GM12872 (cell line): ENCODE results near the gene PLAGL1.

Experiments used
- TF ChIP-seq, protein P1 (sequence below): IDR thresholded peaks from 3 replicates; pipeline ENCODE4 v1.5.1; 2011; ENCODE audit warnings: low read depth, mild to moderate bottlenecking, low read length, moderate library complexity; ENCODE audit not compliant: insufficient read depth

PLAGL1 gene

DNA sequence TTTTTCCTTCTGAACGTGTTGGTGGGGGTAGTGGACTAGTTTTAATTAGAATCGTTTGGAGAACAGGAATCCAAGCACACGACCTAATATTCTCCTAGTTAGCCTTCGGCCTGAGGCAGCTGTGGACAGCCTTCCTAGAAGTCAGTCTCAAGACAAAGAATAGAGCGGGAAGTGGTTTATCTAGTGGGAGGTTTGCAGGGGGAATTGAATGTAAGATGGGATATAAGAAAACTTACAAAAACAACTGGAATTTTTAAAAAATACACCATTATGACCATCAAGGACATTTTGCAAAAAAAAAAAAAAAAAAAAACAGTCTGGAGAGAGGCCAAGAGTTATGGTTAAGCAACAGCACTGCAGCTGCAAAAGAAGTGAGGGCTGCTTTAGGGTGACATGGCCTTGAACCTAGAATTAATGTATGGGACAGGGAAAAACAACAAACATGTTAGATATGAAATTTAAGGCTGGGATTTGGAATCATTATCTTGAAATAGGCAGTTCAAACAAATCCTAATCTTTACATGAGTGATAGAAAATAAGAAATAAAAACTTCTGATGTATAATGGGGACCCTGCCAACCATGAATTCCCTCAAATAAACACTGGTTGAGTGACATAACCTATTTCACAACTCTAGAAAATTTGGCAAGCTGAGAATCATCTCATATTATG is 40.2 kb downstream of the PLAGL1 start:
- TF ChIP-seq, protein P1, sequence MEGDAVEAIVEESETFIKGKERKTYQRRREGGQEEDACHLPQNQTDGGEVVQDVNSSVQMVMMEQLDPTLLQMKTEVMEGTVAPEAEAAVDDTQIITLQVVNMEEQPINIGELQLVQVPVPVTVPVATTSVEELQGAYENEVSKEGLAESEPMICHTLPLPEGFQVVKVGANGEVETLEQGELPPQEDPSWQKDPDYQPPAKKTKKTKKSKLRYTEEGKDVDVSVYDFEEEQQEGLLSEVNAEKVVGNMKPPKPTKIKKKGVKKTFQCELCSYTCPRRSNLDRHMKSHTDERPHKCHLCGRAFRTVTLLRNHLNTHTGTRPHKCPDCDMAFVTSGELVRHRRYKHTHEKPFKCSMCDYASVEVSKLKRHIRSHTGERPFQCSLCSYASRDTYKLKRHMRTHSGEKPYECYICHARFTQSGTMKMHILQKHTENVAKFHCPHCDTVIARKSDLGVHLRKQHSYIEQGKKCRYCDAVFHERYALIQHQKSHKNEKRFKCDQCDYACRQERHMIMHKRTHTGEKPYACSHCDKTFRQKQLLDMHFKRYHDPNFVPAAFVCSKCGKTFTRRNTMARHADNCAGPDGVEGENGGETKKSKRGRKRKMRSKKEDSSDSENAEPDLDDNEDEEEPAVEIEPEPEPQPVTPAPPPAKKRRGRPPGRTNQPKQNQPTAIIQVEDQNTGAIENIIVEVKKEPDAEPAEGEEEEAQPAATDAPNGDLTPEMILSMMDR = no peak

DNA sequence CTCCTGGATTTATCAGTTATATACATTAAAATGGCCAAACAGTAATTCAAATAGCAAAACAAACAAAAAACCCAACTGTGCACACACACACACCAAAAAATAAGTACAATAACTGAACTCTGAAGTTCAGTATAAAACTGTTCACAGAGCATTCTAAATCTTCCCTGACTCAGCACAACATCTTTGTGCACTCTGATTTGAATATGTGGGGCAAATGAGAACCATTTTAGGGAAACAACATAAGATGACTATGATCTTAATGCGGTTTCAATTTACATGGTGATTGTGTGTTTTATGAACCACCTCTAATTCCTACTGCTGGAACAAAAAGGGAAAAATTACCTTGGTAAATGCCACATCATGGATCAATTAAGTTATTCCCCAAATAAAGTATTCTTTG is 41.7 kb downstream of the PLAGL1 start:
- TF ChIP-seq, protein P1 = no peak

DNA sequence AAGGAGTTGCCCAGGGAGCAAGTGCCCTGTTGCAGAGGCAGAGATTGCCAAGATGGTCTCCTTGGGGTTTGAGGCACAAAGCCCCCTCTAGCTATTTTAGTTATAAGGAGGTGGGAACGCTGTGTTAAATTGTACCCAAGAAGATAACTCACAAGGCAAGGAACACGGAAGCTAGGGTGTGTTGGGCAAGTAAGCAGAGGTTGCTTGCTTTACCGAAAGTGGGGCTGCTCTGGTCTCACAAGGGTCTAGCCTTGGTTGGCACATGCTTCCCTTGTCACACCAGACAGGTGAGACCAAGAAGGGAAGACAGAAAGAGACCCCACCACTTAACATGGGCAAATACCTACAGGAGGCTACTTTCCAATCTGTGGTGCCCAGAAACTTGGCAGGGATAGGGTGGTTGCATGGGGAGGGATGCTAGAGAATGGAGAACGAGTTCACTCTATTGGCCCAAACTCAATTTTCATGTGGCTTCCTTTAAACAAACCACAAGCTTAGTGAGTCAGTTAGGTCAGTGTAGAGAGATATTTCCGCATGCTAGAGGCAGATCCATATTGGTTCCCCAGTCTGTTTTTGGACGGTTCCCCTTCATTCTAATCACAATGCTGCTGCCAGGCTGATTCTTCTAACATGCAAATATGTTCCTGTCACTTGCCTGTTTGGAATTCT is 42.4 kb downstream of the PLAGL1 start:
- TF ChIP-seq, protein P1 = no peak

DNA sequence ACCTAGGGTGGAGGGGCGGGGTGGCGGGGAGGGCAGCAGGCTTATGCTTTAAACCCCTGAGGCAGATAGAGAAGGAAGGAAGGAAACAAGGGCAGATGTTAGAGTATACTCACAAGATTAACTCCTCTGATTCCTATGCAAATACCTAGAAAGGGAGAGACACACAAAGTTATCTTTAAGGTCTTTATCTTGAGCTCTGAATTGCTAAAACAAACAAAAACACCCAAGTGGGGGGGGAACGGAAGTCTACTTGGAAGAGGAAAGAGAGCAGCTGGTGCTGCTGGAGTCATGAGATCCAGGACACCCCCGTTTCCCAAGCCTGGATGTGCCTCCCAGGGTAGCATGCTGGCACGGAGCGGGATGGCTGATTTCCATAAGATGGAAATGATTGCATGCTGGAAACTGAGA is 43.4 kb downstream of the PLAGL1 start:
- TF ChIP-seq, protein P1 = no peak

DNA sequence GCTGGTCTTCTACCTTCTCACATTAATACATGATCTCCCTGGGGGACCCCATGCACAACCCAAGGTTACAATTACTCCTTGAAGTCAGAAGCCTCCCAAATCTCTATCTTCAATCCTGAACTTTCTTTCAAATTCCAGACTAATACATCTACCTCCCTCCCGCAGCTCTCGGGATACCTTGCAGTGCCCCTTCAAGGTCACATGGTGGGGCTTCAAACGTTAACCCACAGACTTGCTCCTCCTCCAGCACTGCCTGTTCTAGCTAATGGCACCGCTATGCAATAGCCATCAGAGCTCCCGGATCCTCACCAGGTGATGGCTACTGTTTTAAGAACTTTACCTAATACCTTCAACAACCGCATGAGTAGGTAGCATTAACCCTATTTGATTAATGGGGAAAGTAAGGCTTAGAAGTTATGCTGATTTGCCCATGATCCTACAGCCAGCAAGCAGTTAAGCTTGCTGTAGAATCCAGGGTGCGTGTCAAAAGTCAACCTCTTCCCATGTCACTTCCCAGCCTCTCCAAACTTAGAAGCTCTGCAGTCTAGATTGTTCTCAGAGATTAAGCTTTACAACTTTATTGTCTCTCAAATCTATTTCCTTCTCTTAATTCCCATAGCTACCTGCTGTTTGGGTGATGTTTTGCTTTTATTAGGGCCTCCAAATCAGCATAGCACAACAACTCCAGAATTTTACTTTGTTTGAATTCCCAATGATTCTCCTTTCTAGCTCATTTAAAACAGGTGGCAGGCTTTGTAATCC is 44.7 kb downstream of the PLAGL1 start:
- TF ChIP-seq, protein P1 = no peak

DNA sequence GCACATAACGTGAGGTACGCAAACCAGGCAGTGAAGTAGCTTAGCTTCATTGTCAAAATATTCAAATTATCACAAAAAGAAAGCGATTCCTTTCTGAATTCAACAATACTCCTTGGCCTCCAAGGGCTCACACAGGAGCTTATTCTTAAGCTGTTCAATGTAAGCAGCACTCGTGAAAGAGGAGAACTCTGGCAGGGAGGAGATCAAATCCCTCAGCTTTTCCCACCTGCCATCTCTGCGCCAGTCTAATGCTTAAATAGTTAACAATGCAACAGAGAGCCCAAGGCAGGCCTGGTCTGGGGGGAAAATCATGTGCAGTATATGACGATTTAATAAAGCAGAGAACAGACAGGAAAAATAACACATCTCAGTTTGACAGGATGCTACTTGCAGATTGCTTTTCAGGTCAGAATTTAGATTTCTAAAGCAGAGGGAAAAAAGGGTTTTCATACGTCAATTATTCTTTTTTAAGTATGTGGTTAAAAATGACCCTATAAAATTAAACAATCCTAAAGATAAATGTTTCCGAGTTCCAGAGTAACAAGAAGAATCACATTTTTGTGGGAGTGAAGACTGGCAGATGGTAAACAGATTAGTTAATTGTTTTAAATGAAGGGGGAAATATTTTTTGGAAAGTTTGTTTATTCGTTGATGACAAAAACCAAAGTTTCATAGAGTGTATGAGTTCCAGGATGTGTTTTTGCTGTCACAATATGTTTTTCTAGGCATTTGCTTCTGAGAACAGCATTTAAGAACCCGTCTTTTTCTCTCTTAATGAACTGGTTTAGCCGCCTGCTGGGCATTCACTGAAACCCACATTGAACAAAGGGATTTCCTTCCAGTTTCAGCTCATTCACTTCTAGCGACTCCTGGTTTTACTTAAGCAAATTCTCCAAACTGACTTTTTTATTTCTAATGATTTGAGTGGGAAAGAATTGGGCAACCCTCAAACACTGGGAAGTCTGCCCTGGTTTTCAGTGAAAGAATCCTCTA is 45.9 kb downstream of the PLAGL1 start:
- TF ChIP-seq, protein P1 = no peak

DNA sequence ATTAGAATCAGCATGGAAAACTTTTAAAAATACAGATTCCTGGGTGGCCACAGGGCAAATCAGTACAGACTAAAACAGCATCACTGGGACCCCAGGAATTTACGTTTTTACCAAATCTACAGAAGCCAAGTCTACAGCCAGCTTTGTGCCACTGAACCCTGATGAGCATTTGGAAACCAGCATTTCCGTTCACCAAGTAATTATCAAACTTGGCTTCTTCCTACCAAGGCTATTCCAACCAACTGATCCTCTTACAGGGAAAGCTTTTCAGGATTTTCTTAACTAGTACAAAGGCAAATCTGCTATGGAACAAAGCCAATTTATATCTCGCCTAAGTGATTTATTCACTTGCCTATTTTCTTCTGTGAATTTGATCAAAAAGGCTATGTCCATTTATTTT is 47.0 kb downstream of the PLAGL1 start:
- TF ChIP-seq, protein P1 = no peak
